ENCODE measurements around the gene FREM2. TPM values are rescaled to one million over a fixed set of nuclear protein-coding genes. Genes with fewer than 3 reads are reported as not detected.

FREM2 gene
- total and polyA plus RNA-seq, 9 of the 15 experiments (the other 6 are each of a cell fraction or from before 2014, with no cell fraction given) = under 0.01 to 0.02 TPM; not detected in 7

DNA sequence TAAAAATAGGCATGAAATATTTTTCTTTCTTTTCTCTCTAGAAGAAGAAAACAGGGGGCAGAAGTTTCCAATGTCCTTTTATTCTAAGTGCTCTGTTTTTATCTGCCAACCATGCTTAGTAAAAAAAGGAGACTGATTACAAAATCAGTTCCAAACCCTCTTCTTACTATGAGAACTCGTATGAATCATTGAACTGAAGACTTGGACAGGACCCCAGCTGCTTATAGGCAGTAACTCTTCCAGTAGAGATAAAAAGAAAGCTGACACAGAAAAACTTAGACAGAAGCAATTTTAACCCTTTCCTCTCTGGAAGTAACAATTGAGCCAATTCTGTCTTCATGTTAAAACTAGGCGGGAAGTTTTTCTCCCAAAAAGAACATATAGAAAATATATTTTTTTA, 24.5 kb upstream of the FREM2 start:
- H2AFZ ChIP-seq (ENCODE audit: low read depth, low read length) = no peak overlapping the region
- intact Hi-C loops (cut with micrococcal nuclease) = no loop called here
- no peak overlapping the region for H3K27ac ChIP-seq (ENCODE audit: extremely low read depth, low read depth, low read length)
- ChIA-PET POLR2A (no interaction called here), CTCF (ENCODE audit: low intra/inter-chr PET ratio) (no interaction called here)
- no peaks in the 10 kb centered on the region for H3K4me1 ChIP-seq (replicated peaks in 1 of 2; ENCODE audit: control insufficient read depth in 2 of 2, insufficient read depth in 2 of 2, low read length in 2 of 2)
- no peak for DNase-seq (ENCODE audit: extremely low read depth in 1 of 4, low spot score in 3 of 4)
- H3K27me3 ChIP-seq (ENCODE audit: control insufficient read depth in 2 of 2, insufficient read depth in 2 of 2, low read length in 2 of 2) = no peaks in the 10 kb centered on the region
- H4K20me1 ChIP-seq (replicated peaks; ENCODE audit: control insufficient read depth, insufficient read depth, low read length) = no peaks in the 10 kb centered on the region
- no peak overlapping the region for H3K4me3 ChIP-seq
- no peaks in the 10 kb centered on the region for H3K9me1 ChIP-seq (ENCODE audit: control insufficient read depth, insufficient read depth, low read length)
- FAIRE-seq = no peak
- in situ Hi-C loops (cut with MboI) = no loop called here
- no peaks in the 10 kb centered on the region for H3K36me3 ChIP-seq (ENCODE audit: control insufficient read depth, insufficient read depth, low read length)
- no peaks in the 10 kb centered on the region for H3K9me3 ChIP-seq (replicated peaks; ENCODE audit: control insufficient read depth, insufficient read depth, low read depth, low read length)
- H3K9ac ChIP-seq (ENCODE audit: insufficient read depth in 1 of 2, low read depth in 2 of 2, low read length in 2 of 2) = no peak overlapping the region
- no peak overlapping the region for H3K4me2 ChIP-seq (ENCODE audit: insufficient read depth, low read length)
- no peak for ATAC-seq
- H3K79me2 ChIP-seq (ENCODE audit: control insufficient read depth, insufficient read depth, low read length) = no peaks in the 10 kb centered on the region
- BruUV-seq (replicated peaks) = no TSS peak
- 6% methylated on average over 2 of the region's 2 CpGs for WGBS (ENCODE audit: insufficient coverage, low coverage, missing lambda C conversion rate)
- TF ChIP-seq MXI1 (IDR thresholded peaks at IDR 0.05; ENCODE audit: low read depth, low read length) = no peak
- no peak for TF ChIP-seq ZC3H8 (IDR thresholded peaks at IDR 0.05)
- TF ChIP-seq, protein P1, sequence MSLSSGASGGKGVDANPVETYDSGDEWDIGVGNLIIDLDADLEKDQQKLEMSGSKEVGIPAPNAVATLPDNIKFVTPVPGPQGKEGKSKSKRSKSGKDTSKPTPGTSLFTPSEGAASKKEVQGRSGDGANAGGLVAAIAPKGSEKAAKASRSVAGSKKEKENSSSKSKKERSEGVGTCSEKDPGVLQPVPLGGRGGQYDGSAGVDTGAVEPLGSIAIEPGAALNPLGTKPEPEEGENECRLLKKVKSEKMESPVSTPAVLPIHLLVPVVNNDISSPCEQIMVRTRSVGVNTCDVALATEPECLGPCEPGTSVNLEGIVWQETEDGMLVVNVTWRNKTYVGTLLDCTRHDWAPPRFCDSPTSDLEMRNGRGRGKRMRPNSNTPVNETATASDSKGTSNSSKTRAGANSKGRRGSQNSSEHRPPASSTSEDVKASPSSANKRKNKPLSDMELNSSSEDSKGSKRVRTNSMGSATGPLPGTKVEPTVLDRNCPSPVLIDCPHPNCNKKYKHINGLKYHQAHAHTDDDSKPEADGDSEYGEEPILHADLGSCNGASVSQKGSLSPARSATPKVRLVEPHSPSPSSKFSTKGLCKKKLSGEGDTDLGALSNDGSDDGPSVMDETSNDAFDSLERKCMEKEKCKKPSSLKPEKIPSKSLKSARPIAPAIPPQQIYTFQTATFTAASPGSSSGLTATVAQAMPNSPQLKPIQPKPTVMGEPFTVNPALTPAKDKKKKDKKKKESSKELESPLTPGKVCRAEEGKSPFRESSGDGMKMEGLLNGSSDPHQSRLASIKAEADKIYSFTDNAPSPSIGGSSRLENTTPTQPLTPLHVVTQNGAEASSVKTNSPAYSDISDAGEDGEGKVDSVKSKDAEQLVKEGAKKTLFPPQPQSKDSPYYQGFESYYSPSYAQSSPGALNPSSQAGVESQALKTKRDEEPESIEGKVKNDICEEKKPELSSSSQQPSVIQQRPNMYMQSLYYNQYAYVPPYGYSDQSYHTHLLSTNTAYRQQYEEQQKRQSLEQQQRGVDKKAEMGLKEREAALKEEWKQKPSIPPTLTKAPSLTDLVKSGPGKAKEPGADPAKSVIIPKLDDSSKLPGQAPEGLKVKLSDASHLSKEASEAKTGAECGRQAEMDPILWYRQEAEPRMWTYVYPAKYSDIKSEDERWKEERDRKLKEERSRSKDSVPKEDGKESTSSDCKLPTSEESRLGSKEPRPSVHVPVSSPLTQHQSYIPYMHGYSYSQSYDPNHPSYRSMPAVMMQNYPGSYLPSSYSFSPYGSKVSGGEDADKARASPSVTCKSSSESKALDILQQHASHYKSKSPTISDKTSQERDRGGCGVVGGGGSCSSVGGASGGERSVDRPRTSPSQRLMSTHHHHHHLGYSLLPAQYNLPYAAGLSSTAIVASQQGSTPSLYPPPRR (CRISPR knock-in tag; IDR thresholded peaks at IDR 0.05; ENCODE audit: borderline replicate concordance) = no peak
- TF ChIP-seq, protein P2, sequence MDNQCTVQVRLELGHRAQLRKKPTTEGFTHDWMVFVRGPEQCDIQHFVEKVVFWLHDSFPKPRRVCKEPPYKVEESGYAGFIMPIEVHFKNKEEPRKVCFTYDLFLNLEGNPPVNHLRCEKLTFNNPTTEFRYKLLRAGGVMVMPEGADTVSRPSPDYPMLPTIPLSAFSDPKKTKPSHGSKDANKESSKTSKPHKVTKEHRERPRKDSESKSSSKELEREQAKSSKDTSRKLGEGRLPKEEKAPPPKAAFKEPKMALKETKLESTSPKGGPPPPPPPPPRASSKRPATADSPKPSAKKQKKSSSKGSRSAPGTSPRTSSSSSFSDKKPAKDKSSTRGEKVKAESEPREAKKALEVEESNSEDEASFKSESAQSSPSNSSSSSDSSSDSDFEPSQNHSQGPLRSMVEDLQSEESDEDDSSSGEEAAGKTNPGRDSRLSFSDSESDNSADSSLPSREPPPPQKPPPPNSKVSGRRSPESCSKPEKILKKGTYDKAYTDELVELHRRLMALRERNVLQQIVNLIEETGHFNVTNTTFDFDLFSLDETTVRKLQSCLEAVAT (IDR thresholded peaks at IDR 0.05) = no peak
- no peak for TF ChIP-seq HOMEZ (CRISPR knock-in tag; IDR thresholded peaks at IDR 0.05)
- TF ChIP-seq THRB (CRISPR knock-in tag; conservative IDR thresholded peaks at IDR 0.05) = no peak
- TF ChIP-seq, protein P3, sequence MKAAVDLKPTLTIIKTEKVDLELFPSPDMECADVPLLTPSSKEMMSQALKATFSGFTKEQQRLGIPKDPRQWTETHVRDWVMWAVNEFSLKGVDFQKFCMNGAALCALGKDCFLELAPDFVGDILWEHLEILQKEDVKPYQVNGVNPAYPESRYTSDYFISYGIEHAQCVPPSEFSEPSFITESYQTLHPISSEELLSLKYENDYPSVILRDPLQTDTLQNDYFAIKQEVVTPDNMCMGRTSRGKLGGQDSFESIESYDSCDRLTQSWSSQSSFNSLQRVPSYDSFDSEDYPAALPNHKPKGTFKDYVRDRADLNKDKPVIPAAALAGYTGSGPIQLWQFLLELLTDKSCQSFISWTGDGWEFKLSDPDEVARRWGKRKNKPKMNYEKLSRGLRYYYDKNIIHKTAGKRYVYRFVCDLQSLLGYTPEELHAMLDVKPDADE (conservative IDR thresholded peaks at IDR 0.05; ENCODE audit: control insufficient read depth, low read depth, low read length) = no peak
- TF ChIP-seq, protein P4, sequence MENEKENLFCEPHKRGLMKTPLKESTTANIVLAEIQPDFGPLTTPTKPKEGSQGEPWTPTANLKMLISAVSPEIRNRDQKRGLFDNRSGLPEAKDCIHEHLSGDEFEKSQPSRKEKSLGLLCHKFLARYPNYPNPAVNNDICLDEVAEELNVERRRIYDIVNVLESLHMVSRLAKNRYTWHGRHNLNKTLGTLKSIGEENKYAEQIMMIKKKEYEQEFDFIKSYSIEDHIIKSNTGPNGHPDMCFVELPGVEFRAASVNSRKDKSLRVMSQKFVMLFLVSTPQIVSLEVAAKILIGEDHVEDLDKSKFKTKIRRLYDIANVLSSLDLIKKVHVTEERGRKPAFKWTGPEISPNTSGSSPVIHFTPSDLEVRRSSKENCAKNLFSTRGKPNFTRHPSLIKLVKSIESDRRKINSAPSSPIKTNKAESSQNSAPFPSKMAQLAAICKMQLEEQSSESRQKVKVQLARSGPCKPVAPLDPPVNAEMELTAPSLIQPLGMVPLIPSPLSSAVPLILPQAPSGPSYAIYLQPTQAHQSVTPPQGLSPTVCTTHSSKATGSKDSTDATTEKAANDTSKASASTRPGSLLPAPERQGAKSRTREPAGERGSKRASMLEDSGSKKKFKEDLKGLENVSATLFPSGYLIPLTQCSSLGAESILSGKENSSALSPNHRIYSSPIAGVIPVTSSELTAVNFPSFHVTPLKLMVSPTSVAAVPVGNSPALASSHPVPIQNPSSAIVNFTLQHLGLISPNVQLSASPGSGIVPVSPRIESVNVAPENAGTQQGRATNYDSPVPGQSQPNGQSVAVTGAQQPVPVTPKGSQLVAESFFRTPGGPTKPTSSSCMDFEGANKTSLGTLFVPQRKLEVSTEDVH (IDR thresholded peaks at IDR 0.05; ENCODE audit: low read depth, partially characterized antibody) = no peak
